Measurements from ENCODE around the gene HYAL3. TPM values are rescaled to one million over a fixed set of nuclear protein-coding genes. Genes with fewer than 3 reads are reported as not detected.

The HYAL3 gene
- total RNA-seq, 2 donors from 2014 or later, result 4.1 to 10.7 TPM

GRCh38 chr3:50330330-50330729, 31.1 kb upstream of the HYAL3 start:
- Histone ChIP-seq H3K4me3 (no peak overlapping the region), H3K27me3 (replicated peaks; ENCODE audit: insufficient read depth) (no peaks in the 10 kb centered on the region), H3K36me3 (peaks cover 8 to 13% of the 10 kb centered on the region in 2 donors), H3K27ac (no peak overlapping the region), H3K9me3 (no peaks in the 10 kb centered on the region), H3K4me1 (replicated peaks) (peaks cover 24% of the 10 kb centered on the region)
- 96% methylated on average over 10 of the region's 10 CpGs for WGBS
- DNase-seq (ENCODE audit: low spot score), result no peak
- TF ChIP-seq CTCF (IDR thresholded peaks at IDR 0.05) (no peak), POLR2AphosphoS5 (IDR thresholded peaks at IDR 0.05) (no peak), POLR2A (IDR thresholded peaks at IDR 0.05) (no peak)
- intact Hi-C loops (cut with DNase I), result no loop called here

GRCh38 chr3:50327943-50328691, 28.9 kb upstream of the HYAL3 start, which contains the start of gene TUSC2:
Gene TUSC2 (minus strand): TSS chr3:50328223. CDS start chr3:50328099, 124 bp downstream.
- intact Hi-C loops (cut with DNase I), result no loop called here

GRCh38 chr3:50327129-50327528, 27.9 kb upstream of the HYAL3 start:
- intact Hi-C loops (cut with DNase I), result no loop called here
- peaks cover 9% of the 10 kb centered on the region for H3K4me1 ChIP-seq (replicated peaks)
- WGBS, result 44% methylated on average over 4 of the region's 4 CpGs
- peak overlapping the region in 1 of 2 donors; percentile 77 for H3K27ac ChIP-seq
- H3K4me3 ChIP-seq, result peak overlapping the region; percentile 96 to 99
- DNase-seq (ENCODE audit: low spot score), result no peak
- no peak for TF ChIP-seq CTCF (IDR thresholded peaks at IDR 0.05)
- no peak for TF ChIP-seq POLR2A (IDR thresholded peaks at IDR 0.05)
- TF ChIP-seq POLR2AphosphoS5 (IDR thresholded peaks at IDR 0.05), result no peak
- peaks cover 8 to 13% of the 10 kb centered on the region in 2 donors for H3K36me3 ChIP-seq
- H3K9me3 ChIP-seq, result no peaks in the 10 kb centered on the region
- no peaks in the 10 kb centered on the region for H3K27me3 ChIP-seq (replicated peaks; ENCODE audit: insufficient read depth)

More at GRCh38 chr3:50327943-50328691, 28.9 kb upstream of the HYAL3 start, which contains the start of gene TUSC2:
- 1% methylated on average over 53 of the region's 55 CpGs for WGBS
- H3K36me3 ChIP-seq, result peaks cover 8 to 13% of the 10 kb centered on the region in 2 donors
- H3K4me3 ChIP-seq, result peak within 1 kb of the TSS; percentile 96 to 99
- peak; percentile 99 for TF ChIP-seq POLR2AphosphoS5 (IDR thresholded peaks at IDR 0.05)
- peak in 2 of 4 experiments; percentile 12 to 32 for TF ChIP-seq CTCF (IDR thresholded peaks at IDR 0.05)
- peak; percentile 69 for TF ChIP-seq POLR2A (IDR thresholded peaks at IDR 0.05)
- DNase-seq (ENCODE audit: low spot score), result peak; percentile 98
- H3K9me3 ChIP-seq, result no peaks in the 10 kb centered on the region
- H3K4me1 ChIP-seq (replicated peaks), result peaks cover 10% of the 10 kb centered on the region
- no peaks in the 10 kb centered on the region for H3K27me3 ChIP-seq (replicated peaks; ENCODE audit: insufficient read depth)
- H3K27ac ChIP-seq, result peak within 1 kb of the TSS; percentile 73 to 77

GRCh38 chr3:50326182-50326541, 27.0 kb upstream of the HYAL3 start:
- intact Hi-C loops (cut with DNase I), result no loop called here
- H3K9me3 ChIP-seq, result no peaks in the 10 kb centered on the region
- no peak overlapping the region for H3K4me3 ChIP-seq
- H3K4me1 ChIP-seq (replicated peaks), result peaks cover 9% of the 10 kb centered on the region
- DNase-seq (ENCODE audit: low spot score), result no peak
- WGBS, result 79% methylated on average over 8 of the region's 8 CpGs
- TF ChIP-seq POLR2A (IDR thresholded peaks at IDR 0.05), result no peak
- TF ChIP-seq CTCF (IDR thresholded peaks at IDR 0.05), result no peak
- TF ChIP-seq POLR2AphosphoS5 (IDR thresholded peaks at IDR 0.05), result no peak
- peaks cover under 1 to 13% of the 10 kb centered on the region in 2 donors for H3K36me3 ChIP-seq
- H3K27me3 ChIP-seq (replicated peaks; ENCODE audit: insufficient read depth), result no peaks in the 10 kb centered on the region
- no peak overlapping the region for H3K27ac ChIP-seq

Measured in prostate gland (tissue), 2 donors.